Epithelial cell of proximal tubule (primary cell): ENCODE data around the gene DKK3. TPM values are rescaled to one million over a fixed set of nuclear protein-coding genes. Genes with fewer than 3 reads are reported as not detected.

Experiments
- DNase-seq: peaks from one replicate; pipeline ENCODE4 v3.0.0-alpha.2; 2011; ENCODE audit warnings: low read depth
- H3K4me3 ChIP-seq: 2 replicates; pipeline ENCODE4 v1.5.1; 2011; ENCODE audit warnings: low read depth, mild to moderate bottlenecking, low read length
- CTCF ChIP-seq: conservative IDR thresholded peaks from 2 replicates; pipeline ENCODE4 v1.5.1; 2012; ENCODE audit warnings: low read depth, mild to moderate bottlenecking, low read length
- total RNA-seq: library from RNA; depleted of rRNA; stranded (reverse); fragments of >200 nt; gene quantifications from 2 replicates; pipeline ENCODE4 v1.2.3, GENCODE V29; 2015

The DKK3 gene
- total RNA-seq, 1 donor from 2014 or later: 133 TPM

- TF ChIP-seq CTCF: no peak
- DNase-seq: no peak
- H3K4me3 ChIP-seq: no peak overlapping the region
Observed at GRCh38 chr11:12050470-12051286, 42.3 kb upstream of the DKK3 start.

GRCh38 chr11:12048936-12049790 is 40.7 kb upstream of the DKK3 start:
- no peak overlapping the region for H3K4me3 ChIP-seq
- no peak for DNase-seq
- no peak for TF ChIP-seq CTCF

- H3K4me3 ChIP-seq: no peak overlapping the region
- no peak for DNase-seq
- TF ChIP-seq CTCF: no peak
Observed at GRCh38 chr11:12046636-12047236, 38.3 kb upstream of the DKK3 start.

GRCh38 chr11:12045914-12046635 is 37.6 kb upstream of the DKK3 start:
- DNase-seq: no peak
- TF ChIP-seq CTCF: no peak
- H3K4me3 ChIP-seq: no peak overlapping the region

- no peak for DNase-seq
- peak overlapping the region; percentile 35 for H3K4me3 ChIP-seq
- TF ChIP-seq CTCF: no peak
Observed at GRCh38 chr11:12044799-12045198, 36.4 kb upstream of the DKK3 start.

- peak overlapping the region; percentile 35 for H3K4me3 ChIP-seq
- peak; percentile 99 for DNase-seq
- peak; percentile 89 for TF ChIP-seq CTCF
Observed at GRCh38 chr11:12043959-12044791, 35.7 kb upstream of the DKK3 start.
